Mesenchymal stem cell (in vitro differentiated cells and primary cell): ENCODE data around the gene GALNT2.

Source experiments
- DNase-seq: peaks from one replicate; pipeline ENCODE4 v3.0.0-alpha.2; 2013
- H2AFZ ChIP-seq: one replicate; pipeline ENCODE4 v1.6.1; 2013; ENCODE audit warnings: low read depth, mild to moderate bottlenecking, control low read depth, inconsistent platforms, low read length, moderate library complexity
- H2AK5ac ChIP-seq: 2 replicates; pipeline ENCODE4 v1.6.1; 2013; ENCODE audit warnings: low read length, moderate library complexity, mild to moderate bottlenecking, inconsistent platforms; ENCODE audit not compliant: severe bottlenecking
- H2BK120ac ChIP-seq: one replicate; pipeline ENCODE4 v1.6.1; 2013; ENCODE audit warnings: low read depth, mild to moderate bottlenecking, inconsistent platforms, low read length, moderate library complexity
- H2BK12ac ChIP-seq, 2 experiments: one replicate each; pipeline ENCODE4 v1.6.1; 2013; ENCODE audit warnings: inconsistent platforms in 2 of 2, low read length in 2 of 2, mild to moderate bottlenecking in 2 of 2, moderate library complexity in 2 of 2, control low read depth in 1 of 2
- H2BK15ac ChIP-seq: one replicate; pipeline ENCODE4 v1.6.1; 2013; ENCODE audit warnings: mild to moderate bottlenecking, low read depth, inconsistent platforms; ENCODE audit not compliant: poor library complexity, severe bottlenecking
- H2BK5ac ChIP-seq: 2 replicates; pipeline ENCODE4 v1.6.1; 2013; ENCODE audit warnings: low read depth, mild to moderate bottlenecking, low read length, control low read depth, inconsistent platforms; ENCODE audit not compliant: poor library complexity, severe bottlenecking
- H3K14ac ChIP-seq, 2 experiments: one replicate each; pipeline ENCODE4 v1.6.1; 2013; ENCODE audit warnings: inconsistent platforms in 2 of 2, low read length in 2 of 2, control low read depth in 1 of 2, mild to moderate bottlenecking in 1 of 2, moderate library complexity in 1 of 2
- H3K18ac ChIP-seq, 2 experiments: one replicate each; pipeline ENCODE4 v1.6.1; 2013; ENCODE audit warnings: inconsistent platforms in 2 of 2, low read length in 2 of 2, control low read depth in 1 of 2, low read depth in 1 of 2, mild to moderate bottlenecking in 1 of 2
- H3K23ac ChIP-seq, 2 experiments: one replicate each; pipeline ENCODE4 v1.6.1; 2013; ENCODE audit warnings: inconsistent platforms in 2 of 2, low read length in 2 of 2, mild to moderate bottlenecking in 2 of 2, moderate library complexity in 2 of 2, control low read depth in 1 of 2
- H3K27ac ChIP-seq: 2 replicates; pipeline ENCODE4 v1.5.1; 2013; ENCODE audit warnings: mild to moderate bottlenecking, moderate library complexity, low read length, control low read depth, inconsistent platforms; ENCODE audit not compliant: poor library complexity, severe bottlenecking
- H3K27me3 ChIP-seq, 2 experiments: 2 replicates each; pipeline versions ENCODE4 v1.6.1 to v1.7.0; 2013; ENCODE audit warnings: low read length in 2 of 2, mild to moderate bottlenecking in 2 of 2, moderate library complexity in 2 of 2, control low read depth in 1 of 2, inconsistent platforms in 1 of 2; ENCODE audit not compliant: control insufficient read depth in 1 of 2, insufficient read depth in 1 of 2
- H3K36me3 ChIP-seq, 2 experiments: 2 replicates each; pipeline versions ENCODE4 v1.6.1 to v1.7.0; 2013; ENCODE audit warnings: low read length in 2 of 2, control low read depth in 1 of 2, inconsistent platforms in 1 of 2, low read depth in 1 of 2, mild to moderate bottlenecking in 1 of 2; ENCODE audit not compliant: insufficient read depth in 2 of 2, control insufficient read depth in 1 of 2
- H3K4ac ChIP-seq, 2 experiments: one replicate each; pipeline ENCODE4 v1.6.1; 2013; ENCODE audit warnings: inconsistent platforms in 2 of 2, low read length in 2 of 2, mild to moderate bottlenecking in 2 of 2, moderate library complexity in 2 of 2, control low read depth in 1 of 2, low read depth in 1 of 2
- H3K4me1 ChIP-seq: 2 replicates; pipeline ENCODE4 v1.6.1; 2013; ENCODE audit warnings: low read depth, low read length, control low read depth; ENCODE audit not compliant: control insufficient read depth, insufficient read depth
- H3K4me2 ChIP-seq: 2 replicates; pipeline ENCODE4 v1.6.1; 2013; ENCODE audit warnings: low read length, mild to moderate bottlenecking, inconsistent platforms; ENCODE audit not compliant: poor library complexity, severe bottlenecking
- H3K4me3 ChIP-seq, 2 experiments: 2 replicates each; pipeline versions ENCODE4 v1.5.1 to v1.7.0; 2013; ENCODE audit warnings: low read length in 2 of 2, mild to moderate bottlenecking in 2 of 2, control low read depth in 1 of 2, low read depth in 1 of 2; ENCODE audit not compliant: insufficient read depth in 1 of 2
- H3K79me1 ChIP-seq: replicated peaks from 2 replicates; pipeline ENCODE4 v1.6.1; 2013; ENCODE audit warnings: mild to moderate bottlenecking, control low read depth, low read length, inconsistent platforms; ENCODE audit not compliant: poor library complexity, severe bottlenecking
- H3K9ac ChIP-seq: 2 replicates; pipeline ENCODE4 v1.7.0; 2013; ENCODE audit warnings: mild to moderate bottlenecking, low read length, moderate library complexity
- H3K9me3 ChIP-seq: 2 replicates; pipeline ENCODE4 v1.7.0; 2013; ENCODE audit warnings: mild to moderate bottlenecking, low read length; ENCODE audit not compliant: control insufficient read depth
- H4K8ac ChIP-seq: one replicate; pipeline ENCODE4 v1.6.1; 2013; ENCODE audit warnings: inconsistent platforms, mild to moderate bottlenecking, low read length, moderate library complexity
- H4K91ac ChIP-seq: one replicate; pipeline ENCODE4 v1.6.1; 2013; ENCODE audit warnings: mild to moderate bottlenecking, low read length, inconsistent platforms
- WGBS: methylation state at CpG from one replicate; pipeline ENCODE4 v1.1.7; 2013; ENCODE audit warnings: mixed read lengths; 5-methylcytosine and 5-hydroxymethylcytosine counted together

GALNT2 gene

GRCh38 chr1:230276401-230276800 is 209.4 kb downstream of the GALNT2 start:
- Histone ChIP-seq H3K4me1 (no peaks in the 10 kb centered on the region), H2AFZ (no peak overlapping the region), H3K9me3 (no peaks in the 10 kb centered on the region), H3K18ac (no peak overlapping the region), H3K9ac (no peak overlapping the region), H2BK12ac (no peak overlapping the region), H3K4me2 (no peak overlapping the region), H3K23ac (no peak overlapping the region), H3K14ac (no peak overlapping the region), H4K91ac (no peak overlapping the region), H2AK5ac (no peak overlapping the region), H3K36me3 (peaks cover 64 to 77% of the 10 kb centered on the region in 2 experiments), H3K27ac (no peak overlapping the region), H3K4me3 (no peak overlapping the region), H2BK5ac (no peak overlapping the region), H3K27me3 (no peaks in the 10 kb centered on the region), H4K8ac (no peak overlapping the region), H2BK15ac (no peak overlapping the region), H3K4ac (no peak overlapping the region), H2BK120ac (no peak overlapping the region), H3K79me1 (peaks cover 12% of the 10 kb centered on the region)
- DNase-seq, result no peak
- WGBS, result 99% methylated on average over 5 of the region's 5 CpGs

- no peak overlapping the region for H3K18ac ChIP-seq
- H4K91ac ChIP-seq, result no peak overlapping the region
- H3K9me3 ChIP-seq, result no peaks in the 10 kb centered on the region
- H3K79me1 ChIP-seq, result peaks cover 7% of the 10 kb centered on the region
- no peaks in the 10 kb centered on the region for H3K4me1 ChIP-seq
- H3K36me3 ChIP-seq, result peaks cover 61 to 72% of the 10 kb centered on the region in 2 experiments
- no peak overlapping the region for H3K4me2 ChIP-seq
- no peak overlapping the region for H2BK5ac ChIP-seq
- no peak overlapping the region for H2AFZ ChIP-seq
- H3K4me3 ChIP-seq, result no peak overlapping the region
- H3K27me3 ChIP-seq, result no peaks in the 10 kb centered on the region
- H2BK12ac ChIP-seq, result no peak overlapping the region
- no peak overlapping the region for H4K8ac ChIP-seq
- no peak overlapping the region for H2BK120ac ChIP-seq
- 73% methylated on average over 10 of the region's 15 CpGs for WGBS
- H3K4ac ChIP-seq, result no peak overlapping the region
- H2BK15ac ChIP-seq, result no peak overlapping the region
- H3K27ac ChIP-seq, result no peak overlapping the region
- H3K9ac ChIP-seq, result no peak overlapping the region
- no peak overlapping the region for H3K14ac ChIP-seq
- no peak for DNase-seq
- no peak overlapping the region for H3K23ac ChIP-seq
- no peak overlapping the region for H2AK5ac ChIP-seq
These were observed 210.4 kb downstream of the GALNT2 start for GRCh38 chr1:230277201-230278025.

GRCh38 chr1:230278376-230278775 is 211.3 kb downstream of the GALNT2 start:
- no peak overlapping the region for H4K91ac ChIP-seq
- no peak overlapping the region for H2BK12ac ChIP-seq
- no peaks in the 10 kb centered on the region for H3K9me3 ChIP-seq
- no peak overlapping the region for H4K8ac ChIP-seq
- no peak overlapping the region for H2BK120ac ChIP-seq
- no peak overlapping the region for H3K4me3 ChIP-seq
- no peak overlapping the region for H3K14ac ChIP-seq
- DNase-seq, result no peak
- H3K4ac ChIP-seq, result no peak overlapping the region
- peaks cover 57 to 68% of the 10 kb centered on the region in 2 experiments for H3K36me3 ChIP-seq
- H3K27me3 ChIP-seq, result no peaks in the 10 kb centered on the region
- peaks cover 4% of the 10 kb centered on the region for H3K79me1 ChIP-seq
- no peak overlapping the region for H2BK15ac ChIP-seq
- no peak overlapping the region for H2AFZ ChIP-seq
- WGBS, result 99% methylated on average over 7 of the region's 7 CpGs
- H3K27ac ChIP-seq, result no peak overlapping the region
- H2BK5ac ChIP-seq, result no peak overlapping the region
- H3K4me1 ChIP-seq, result no peaks in the 10 kb centered on the region
- H3K9ac ChIP-seq, result no peak overlapping the region
- no peak overlapping the region for H3K4me2 ChIP-seq
- no peak overlapping the region for H3K18ac ChIP-seq
- H2AK5ac ChIP-seq, result no peak overlapping the region
- no peak overlapping the region for H3K23ac ChIP-seq

- H3K18ac ChIP-seq, result no peak overlapping the region
- H3K4me1 ChIP-seq, result no peaks in the 10 kb centered on the region
- H2AK5ac ChIP-seq, result no peak overlapping the region
- no peaks in the 10 kb centered on the region for H3K9me3 ChIP-seq
- H2AFZ ChIP-seq, result no peak overlapping the region
- no peak overlapping the region for H3K4me3 ChIP-seq
- H3K23ac ChIP-seq, result no peak overlapping the region
- peaks cover 61 to 68% of the 10 kb centered on the region in 2 experiments for H3K36me3 ChIP-seq
- WGBS, result 94% methylated on average over 19 of the region's 20 CpGs
- H2BK5ac ChIP-seq, result no peak overlapping the region
- H3K27ac ChIP-seq, result no peak overlapping the region
- DNase-seq, result no peak
- no peak overlapping the region for H2BK120ac ChIP-seq
- H3K27me3 ChIP-seq, result no peaks in the 10 kb centered on the region
- no peak overlapping the region for H4K91ac ChIP-seq
- no peak overlapping the region for H2BK12ac ChIP-seq
- H3K14ac ChIP-seq, result no peak overlapping the region
- no peak overlapping the region for H3K4ac ChIP-seq
- H3K79me1 ChIP-seq, result peaks cover 4% of the 10 kb centered on the region
- H3K4me2 ChIP-seq, result no peak overlapping the region
- no peak overlapping the region for H3K9ac ChIP-seq
- H4K8ac ChIP-seq, result no peak overlapping the region
- H2BK15ac ChIP-seq, result no peak overlapping the region
These were observed 212.0 kb downstream of the GALNT2 start for GRCh38 chr1:230278871-230279582.
